HG03280 (cell line): ENCODE results near the gene PSME4.
"Not testable (repeated sequence)": the region's sequence is repeated elsewhere in the genome, so short reads cannot be mapped to it uniquely, and the experiment has no call there.

Source experiments
- ATAC-seq: cut with Tn5 transposase; IDR thresholded peaks from one replicate; pipeline ENCODE4 v1.9.1; 2021; ENCODE audit warnings: mild to moderate bottlenecking, moderate library complexity; ENCODE audit not compliant: unreplicated experiment

Gene PSME4

DNA sequence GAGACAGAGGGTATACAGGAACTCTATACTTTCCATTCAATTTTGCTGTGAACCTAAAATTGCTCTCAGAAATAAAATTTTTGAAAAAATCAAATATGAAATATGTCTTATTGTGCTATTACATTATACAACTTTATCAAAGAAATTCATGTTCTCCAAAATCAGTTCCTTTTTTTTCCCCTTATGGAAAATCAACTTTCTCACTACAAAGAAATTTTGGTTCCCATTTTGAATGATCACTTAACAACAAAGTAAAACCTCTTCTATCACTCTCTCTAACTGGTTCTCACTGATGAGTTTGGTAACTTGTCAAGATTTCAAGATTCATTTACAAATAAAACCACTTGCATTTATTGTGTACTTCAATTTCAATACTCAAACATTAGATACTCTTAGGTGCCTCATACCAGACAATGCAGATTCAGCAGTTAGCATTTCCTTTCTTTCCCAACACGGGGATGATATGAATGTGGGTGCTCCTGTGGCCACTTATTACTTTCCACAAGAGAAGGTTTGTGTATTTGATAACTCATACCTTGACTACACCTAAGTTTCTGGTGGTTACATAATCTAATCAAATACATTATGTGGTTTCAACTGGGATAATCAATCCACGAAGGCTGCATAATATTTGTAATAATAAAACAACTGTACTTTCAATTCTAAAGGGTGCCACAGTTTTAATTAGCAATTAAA lies 6.4 kb downstream of the PSME4 start:
- no peak for ATAC-seq

DNA sequence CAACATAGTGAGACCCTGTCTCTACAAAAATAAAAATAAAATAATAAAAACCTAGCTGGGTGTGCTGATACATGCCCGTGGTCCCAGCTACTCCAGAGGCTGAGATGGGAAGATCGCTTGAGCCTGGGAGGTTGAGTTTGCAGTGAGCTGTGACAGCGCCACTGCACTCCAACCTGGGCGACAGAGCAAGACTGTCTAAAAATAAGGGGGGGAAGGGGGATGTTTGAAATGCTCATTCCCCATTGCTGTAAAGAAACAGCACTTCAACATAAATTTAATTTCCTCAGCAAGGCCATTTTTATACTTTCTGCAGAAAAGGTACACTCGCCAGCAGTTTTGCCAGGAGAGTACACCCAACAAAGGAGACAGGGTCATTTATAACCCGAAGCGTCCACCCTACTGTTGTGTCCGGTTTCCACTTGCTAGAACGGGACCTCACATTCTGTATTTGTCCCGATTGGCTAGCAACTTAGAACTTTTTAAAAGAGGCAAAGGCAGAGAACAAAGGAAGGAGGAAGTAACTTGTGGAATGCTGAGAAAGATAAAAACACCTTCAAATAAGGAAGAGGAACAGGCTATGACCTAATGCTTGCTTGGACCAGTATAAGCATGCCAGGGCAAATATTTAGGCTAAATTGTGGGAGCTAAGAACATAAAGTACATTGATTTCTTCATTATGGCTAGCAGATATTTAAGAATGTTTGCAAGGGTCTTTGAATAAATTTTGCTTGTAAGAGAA lies 9.1 kb downstream of the PSME4 start:
- ATAC-seq: not testable (repeated sequence)

DNA sequence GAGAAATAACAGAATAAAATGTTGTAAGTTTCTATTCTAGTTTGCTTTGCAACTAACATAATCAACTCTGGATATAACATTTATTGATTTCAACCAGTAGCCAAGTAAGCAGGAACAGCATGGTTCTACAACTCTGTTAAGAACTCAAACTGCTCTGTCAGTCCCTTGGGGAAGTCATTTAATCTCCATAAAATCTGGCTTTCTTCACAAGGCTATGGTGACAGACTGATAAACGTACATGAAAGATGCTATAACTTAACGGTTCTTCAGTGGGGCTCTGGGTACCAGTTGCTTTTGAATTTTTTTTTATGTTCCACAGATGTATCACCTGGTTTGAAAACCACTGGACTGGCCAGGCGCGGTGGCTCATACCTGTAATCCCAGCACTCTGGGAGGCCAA lies 10.3 kb downstream of the PSME4 start:
- no peak for ATAC-seq

DNA sequence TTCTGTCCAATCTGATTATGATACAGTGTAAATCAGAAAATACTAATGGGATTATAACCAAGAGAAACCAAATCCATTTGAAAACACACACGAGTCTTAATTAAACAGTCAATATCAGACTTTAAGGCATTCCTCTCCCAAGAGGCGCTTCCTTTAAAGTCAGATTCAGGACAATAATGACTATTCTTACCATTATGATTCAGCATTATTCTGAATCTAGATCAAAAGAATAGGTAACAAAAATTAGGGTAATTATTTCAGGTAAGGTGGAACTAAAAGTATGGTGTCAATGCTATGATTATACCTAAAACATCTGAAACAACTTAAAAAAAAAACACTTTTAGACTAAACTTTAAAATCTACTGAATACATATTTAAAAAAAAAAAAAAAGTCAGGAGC lies 12.3 kb downstream of the PSME4 start:
- ATAC-seq: no peak

DNA sequence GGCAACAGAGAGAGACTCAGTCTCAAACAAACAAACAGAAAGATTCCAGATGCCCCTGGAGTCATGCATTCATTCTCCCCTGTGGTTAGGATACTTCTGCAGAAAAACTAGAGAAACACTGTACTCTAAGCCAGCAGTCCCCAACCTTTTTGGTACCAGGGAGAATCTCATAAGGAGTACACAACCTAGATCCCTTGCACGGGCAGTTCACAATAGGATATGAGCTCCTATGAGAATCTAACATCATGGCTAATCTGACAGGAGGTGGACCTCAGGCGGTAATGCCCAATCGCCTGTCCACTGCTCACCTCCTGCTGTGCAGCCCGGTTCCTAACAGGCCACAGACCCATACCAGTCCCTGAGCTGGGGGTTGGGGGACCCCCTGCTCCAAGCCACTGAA lies 18.3 kb downstream of the PSME4 start:
- ATAC-seq: no peak

DNA sequence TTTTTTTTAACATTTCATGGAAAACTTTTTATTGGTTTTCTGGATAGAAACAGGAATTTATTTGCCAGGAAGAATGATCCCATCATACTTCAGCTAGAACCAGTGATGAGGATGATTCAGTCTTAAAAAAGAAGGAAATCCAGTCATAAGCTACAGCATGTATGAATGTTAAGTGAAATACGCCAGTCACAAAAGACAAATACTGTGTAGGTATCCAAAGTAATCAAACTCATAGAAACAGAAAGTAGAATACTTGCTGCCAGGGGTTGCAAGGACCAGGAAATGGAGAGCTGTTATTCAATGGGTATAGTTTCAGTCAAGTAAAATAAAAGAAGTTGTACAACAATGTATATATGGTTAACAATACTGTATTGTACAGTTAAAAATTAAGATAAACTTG lies 21.3 kb downstream of the PSME4 start:
- ATAC-seq: no peak

DNA sequence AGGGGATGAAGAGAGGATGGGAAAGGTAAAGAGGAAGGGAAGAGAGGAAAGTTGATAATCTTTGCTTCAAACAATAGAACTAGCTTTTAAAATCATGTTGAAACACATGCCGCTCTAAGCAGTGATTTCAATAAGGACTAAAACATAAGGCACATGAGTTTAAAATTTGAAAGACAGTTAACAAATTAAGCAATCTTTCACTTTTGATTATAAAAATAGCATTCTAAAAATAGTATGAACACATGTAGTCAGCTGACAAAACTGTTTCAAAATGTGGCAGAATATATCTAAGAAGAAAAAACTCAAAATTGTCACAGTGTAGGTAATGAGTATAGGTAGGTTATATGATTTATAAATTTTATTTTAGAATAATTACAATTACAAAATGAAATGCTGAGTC lies 25.3 kb downstream of the PSME4 start:
- no peak for ATAC-seq

DNA sequence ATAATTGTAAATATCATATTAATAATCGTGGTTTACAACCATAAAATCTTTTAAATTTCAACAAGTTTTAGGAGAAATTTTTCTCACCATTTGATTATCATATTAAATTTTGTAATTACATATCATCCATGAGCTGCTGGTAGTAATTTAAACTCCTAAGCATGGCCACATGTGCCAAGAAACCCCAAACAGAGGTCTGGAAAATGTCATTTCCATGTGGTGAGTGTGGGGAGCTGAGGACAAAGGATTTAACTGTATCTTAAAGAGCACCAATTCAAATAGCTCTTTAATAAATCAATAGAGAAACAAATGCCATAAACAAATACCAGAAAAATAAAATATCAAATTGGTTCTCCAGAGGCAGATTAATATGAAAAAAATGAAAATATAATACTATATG lies 26.3 kb downstream of the PSME4 start:
- no peak for ATAC-seq

DNA sequence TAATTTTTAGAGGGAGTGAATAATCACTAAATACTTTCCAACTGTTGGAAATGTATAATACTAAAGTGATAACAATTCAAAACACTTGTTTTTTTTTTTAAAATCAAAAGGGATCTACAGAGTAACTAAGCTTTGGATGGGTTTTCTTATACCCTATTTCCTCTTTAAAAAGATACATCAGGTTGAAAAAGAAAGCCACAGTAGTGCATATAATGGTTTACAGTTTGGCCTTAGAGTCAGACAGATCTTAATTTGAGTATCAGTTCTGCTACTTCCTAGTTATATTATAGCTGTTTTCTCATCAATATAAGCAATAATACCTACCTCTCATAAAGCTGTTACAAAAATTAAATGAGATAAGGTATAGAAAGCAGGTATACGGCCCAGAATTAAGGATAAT lies 28.5 kb downstream of the PSME4 start:
- no peak for ATAC-seq

DNA sequence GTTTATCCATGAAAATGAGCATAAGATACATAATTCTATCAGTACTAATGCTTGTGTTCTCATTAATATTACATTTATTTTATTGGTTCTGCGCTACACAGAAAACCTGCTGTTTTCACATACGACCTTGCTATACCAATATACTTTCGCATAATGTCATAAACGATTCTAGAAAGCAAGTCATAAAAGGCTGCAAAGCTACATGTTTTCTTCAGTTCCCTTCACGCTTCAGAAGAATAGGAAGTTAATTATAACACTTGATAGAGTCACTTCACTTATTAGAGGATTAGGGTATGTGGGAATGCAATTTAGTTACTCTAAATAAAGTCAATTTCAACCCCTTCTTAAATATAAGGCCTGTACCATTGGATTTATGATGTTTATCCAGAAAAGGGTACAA lies 29.0 kb downstream of the PSME4 start:
- ATAC-seq: no peak

DNA sequence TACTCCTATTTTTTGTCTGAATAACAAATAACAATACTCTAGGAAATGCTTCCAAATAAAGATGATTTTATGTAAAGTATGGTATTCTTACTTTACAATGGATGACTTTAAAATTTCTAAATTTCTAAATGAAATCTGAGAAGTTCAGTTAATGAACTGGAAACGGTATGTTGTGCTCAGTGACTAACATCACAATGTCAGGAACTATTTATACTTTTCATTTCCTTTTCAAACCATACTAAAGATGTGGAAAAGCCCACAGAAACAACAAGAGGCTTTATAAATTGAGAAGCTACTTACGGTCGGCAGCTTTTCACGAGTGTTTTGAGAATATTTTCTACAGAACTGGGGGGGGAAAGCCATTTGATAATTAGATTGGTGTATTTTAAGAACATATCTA lies 31.1 kb downstream of the PSME4 start:
- ATAC-seq: no peak

DNA sequence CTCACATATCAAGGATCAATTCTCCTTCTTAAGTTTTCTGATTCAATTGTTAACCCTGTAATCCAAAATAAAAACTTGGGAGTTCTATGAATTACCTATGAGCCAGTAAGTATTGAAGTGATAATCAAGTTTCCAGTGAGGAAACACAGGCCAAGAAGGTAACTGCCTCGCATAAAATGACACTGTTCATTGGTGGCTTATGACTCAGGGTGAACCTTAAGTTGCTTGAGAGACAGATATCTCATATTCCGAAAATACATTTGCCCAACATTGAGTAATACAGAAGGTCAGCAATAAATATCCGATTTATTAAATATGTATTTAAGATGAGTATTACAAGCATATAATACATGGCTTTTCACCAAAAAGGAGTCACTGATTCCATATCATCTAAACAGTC lies 31.9 kb downstream of the PSME4 start:
- no peak for ATAC-seq

DNA sequence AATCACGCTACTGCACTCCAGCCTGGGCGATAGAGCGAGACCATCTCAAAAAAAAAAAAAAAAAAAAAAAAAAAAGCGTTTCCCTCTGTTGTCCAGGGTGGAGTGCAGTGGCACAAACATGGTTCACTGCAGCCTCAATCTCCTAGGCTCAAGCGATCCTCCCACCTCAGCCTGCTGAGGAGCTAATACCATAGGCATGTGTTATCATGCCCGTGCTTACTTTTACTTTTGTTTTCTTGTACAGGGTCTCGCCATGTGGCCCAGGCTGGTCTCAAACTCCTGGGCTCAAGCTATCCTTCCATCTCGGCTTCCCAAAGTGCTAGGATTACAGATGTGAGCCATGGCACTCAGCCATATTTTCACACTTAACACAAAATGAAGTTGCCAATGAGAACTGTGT lies 37.5 kb downstream of the PSME4 start:
- no peak for ATAC-seq

DNA sequence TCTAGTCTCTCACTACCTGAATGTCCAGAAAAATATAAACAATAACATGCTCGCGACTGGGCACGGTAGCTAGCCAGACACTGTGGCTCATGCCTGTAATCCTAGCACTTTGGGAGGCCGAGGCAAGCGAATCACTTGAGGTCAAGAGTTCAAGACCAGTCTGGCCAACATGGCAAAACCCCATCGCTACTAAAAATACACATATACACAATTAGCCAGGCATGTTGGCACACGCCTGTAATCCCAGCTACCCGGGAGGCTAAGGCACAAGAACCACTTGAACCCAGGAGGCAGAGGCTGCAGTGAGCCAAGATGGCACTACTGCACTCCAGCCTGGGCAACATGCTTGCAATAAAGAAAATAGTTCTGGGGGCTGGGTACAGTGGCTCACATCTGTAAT lies 44.5 kb downstream of the PSME4 start:
- ATAC-seq: not testable (repeated sequence)

DNA sequence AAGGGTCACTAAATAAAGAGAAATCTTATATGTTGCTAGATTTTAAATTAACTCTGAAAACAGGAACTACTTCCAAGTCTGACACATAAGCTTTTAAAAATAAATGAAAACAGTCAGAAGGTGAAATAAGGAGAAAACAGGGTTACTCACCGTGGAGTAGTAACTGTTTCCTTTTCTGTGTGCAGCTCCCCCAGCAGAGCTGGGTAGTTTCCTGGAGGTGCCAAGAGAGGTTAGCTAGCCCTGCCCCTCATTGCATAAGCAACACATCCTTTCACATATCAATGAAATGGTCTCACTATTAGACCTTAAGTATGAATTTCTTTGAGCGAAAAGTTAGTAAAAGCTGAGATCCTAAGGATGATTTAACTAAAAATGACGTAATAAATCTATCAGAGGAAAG lies 57.1 kb downstream of the PSME4 start:
- ATAC-seq: no peak

DNA sequence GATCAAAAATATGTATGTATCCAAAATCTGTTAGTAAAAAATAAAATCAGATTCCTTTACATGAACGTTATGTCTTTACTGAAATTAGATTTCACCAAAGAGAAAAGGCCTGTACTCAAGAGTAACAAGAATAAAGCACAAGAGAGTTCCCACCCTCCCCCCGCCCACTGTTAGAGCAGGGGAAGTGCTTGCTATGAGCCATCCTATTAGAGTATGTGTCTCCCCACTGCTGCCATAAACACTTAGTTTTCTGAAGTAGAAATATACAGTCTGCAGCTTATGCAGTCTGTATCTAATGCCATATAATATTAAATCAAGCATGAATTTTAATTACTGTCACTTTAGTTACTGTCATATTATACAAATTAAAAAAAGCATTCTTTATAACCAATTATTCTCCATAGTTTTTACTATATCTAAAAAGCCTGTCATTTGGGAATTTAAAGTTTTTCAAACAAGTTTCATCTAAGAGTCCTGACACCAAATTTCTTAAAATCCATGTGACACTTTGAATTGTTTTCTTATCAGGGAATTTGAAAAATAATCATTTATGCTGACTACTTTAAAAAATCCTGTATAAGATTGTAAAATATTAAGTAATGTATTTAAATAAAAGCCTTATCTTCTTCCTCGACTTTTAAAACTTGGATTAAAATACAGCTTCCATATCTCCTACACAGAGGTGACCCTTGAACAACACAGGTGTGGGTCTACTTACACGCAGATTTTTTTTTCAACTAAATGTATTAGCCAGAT lies 59.2 kb downstream of the PSME4 start:
- ATAC-seq: no peak

DNA sequence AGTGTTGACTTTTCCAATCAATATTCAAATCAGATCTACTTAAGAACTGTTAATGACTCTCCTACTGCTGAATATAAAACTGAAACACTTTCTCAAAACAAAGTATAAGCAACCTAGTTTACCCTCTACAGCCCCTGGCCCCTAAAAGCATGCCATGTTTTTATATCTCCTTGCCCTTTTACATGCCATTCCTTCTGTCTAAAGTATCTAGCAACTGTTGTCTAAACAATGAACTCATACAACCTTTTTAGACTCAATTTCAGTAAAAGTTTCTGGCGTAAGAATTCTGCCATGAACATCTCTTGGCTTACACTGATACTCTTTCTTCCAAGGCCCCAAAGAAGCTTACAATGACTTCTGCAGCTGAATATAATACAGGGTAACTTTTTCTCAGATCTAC lies 63.2 kb downstream of the PSME4 start:
- ATAC-seq: no peak

DNA sequence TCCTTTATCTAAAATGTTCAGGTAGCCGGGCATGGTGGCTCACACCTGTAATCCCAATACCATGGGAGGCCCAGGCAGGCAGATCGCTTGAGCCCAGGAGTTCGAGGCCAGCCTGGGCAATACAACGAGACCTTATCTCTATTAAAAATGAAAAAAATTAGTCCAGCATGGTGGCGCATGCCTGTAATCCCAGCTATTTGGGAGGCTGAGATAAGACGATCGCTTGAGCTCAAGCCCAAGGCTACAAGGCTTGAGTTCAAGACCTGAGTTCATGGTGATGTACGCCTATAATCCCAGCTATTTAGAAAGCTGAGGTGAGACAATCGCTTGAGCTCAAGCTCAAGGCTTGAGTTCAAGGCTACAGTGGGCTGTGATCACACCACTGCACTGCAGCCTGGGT lies 65.4 kb downstream of the PSME4 start:
- no peak for ATAC-seq

DNA sequence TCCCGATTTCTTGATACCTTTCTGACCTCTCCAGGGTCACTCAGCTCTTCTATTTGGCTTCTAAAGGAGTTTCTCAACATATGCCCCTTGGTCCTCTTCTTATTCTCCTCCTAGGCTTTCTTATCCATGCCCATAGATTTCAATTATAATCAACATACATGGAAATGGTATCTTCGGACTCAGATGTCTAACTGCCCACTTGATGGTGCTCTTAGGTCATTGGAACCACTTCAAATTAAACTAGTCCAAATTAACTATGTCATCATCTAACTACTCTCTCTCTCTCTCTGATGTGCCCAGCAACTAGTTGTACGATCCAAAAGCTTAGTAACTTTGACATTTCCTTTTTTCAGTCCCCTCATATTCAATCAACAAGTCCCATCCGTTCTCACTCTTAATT lies 67.8 kb downstream of the PSME4 start:
- ATAC-seq: no peak

DNA sequence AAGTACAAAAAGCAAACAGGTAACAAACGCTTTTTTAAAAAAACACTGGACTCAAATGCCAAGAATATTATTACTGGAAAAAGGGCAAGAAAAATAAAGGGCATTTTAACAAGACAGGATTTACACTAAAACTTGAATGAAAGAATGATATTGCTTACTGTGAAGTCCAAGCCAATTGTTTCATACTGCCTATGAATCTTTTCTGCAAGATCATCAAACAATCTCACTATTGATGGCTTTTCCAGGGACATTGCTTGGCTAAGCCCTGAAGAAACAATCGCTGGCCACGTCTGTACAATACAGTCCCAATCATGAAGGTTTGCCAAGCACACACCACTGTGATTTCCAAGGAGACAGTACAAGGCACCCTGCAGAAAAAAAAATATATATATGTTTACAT lies 69.6 kb downstream of the PSME4 start:
- ATAC-seq: no peak

DNA sequence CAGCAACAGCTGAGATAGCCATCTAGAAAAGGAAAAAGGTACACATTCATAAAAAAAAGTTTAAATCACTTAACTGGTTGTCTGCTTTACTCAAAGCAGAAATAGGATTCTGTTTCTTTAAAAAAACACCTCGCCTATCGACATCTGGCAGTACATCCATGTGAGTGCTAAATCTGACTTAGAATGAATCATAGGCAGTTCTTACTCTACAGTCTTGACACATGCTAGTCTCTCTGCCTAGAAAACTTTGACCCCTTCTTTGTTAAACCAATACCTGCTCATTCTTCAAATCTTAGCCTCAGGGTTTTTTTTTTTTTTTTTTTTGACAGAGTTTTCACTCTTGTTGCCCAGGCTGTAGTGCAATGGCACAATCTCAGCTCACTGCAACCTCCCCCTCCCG lies 73.9 kb downstream of the PSME4 start:
- ATAC-seq: no peak
